Measurements from ENCODE around the gene LMTK2. TPM values are rescaled to one million over a fixed set of nuclear protein-coding genes. Genes with fewer than 3 reads are reported as not detected.

LMTK2 gene
- total and polyA plus RNA-seq, 2 donors (not counting 1 experiment from before 2014, with no cell fraction given) = 5.2 to 6.9 TPM

DNA sequence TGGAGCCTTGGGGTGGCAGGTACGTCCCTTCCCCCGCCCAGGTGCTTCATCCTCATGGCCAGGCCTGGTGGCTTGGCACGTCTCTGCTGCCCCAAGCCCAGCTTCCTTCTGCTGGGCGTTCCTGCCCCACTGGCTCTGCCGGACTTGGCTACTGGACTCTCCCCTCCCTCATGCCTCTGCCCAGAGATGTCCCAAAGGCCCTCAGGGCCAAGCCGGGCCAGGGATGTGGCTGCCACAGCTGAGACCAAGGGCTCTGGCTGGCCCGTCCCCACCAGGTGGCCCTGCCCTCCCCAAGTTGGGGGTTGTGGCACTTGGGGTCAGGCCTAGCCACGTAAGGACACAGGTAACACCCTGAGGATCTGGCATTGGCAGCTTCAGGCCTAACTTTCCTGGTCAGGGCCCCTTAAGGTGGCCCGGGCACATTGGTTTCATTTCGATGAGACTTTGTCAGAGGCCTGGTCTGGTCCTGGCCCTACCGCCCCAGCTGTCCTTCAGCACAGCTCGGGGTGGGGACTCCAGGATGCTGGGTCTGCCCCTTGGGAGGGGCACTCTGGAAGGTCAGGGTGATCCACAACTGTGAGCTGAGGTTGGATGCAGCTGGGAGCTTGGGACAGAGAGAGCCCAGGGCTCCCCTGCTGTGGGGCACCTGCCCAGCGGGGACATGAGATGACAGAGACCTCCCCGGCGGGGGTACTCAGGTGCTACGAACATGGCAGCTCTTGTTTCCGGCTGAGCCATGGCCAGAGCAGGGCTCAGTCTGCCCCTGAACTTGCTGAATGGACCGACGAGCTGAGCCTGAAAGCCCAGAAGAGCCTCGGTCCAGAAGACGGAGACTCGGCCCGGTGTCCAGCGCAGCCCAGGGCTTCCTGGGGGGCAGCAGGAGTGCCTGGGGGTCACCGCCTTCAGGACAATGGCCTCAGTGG is 107.5 kb downstream of the LMTK2 start:
- Histone ChIP-seq H3K4me2 (ENCODE audit: extremely low read depth, insufficient read depth, low read length) (no peak overlapping the region), H3K79me2 (ENCODE audit: control insufficient read depth, insufficient read depth, low read length) (no peaks in the 10 kb centered on the region), H3K36me3 (ENCODE audit: control insufficient read depth, insufficient read depth, low read length) (peaks cover 2% of the 10 kb centered on the region), H3K9me3 (ENCODE audit: control insufficient read depth, insufficient read depth, low read depth, low read length) (no peaks in the 10 kb centered on the region), H3K27ac (ENCODE audit: insufficient read depth, low read length) (no peak overlapping the region), H4K20me1 (ENCODE audit: control insufficient read depth, extremely low read depth, insufficient read depth, low read length) (no peaks in the 10 kb centered on the region), H3K9ac (ENCODE audit: insufficient read depth, low read length) (no peak overlapping the region), H3K27me3 (ENCODE audit: control insufficient read depth, insufficient read depth, low read length) (no peaks in the 10 kb centered on the region), H2AFZ (ENCODE audit: low read length) (no peak overlapping the region), H3K4me1 (ENCODE audit: control insufficient read depth, extremely low read depth, insufficient read depth, low read length) (no peaks in the 10 kb centered on the region), H3K4me3 (replicated peaks in 1 of 4; ENCODE audit: control extremely low read depth in 1 of 4, insufficient read depth in 1 of 4, low read depth in 3 of 4, low read length in 4 of 4) (no peak overlapping the region)
- TF ChIP-seq, protein P1, sequence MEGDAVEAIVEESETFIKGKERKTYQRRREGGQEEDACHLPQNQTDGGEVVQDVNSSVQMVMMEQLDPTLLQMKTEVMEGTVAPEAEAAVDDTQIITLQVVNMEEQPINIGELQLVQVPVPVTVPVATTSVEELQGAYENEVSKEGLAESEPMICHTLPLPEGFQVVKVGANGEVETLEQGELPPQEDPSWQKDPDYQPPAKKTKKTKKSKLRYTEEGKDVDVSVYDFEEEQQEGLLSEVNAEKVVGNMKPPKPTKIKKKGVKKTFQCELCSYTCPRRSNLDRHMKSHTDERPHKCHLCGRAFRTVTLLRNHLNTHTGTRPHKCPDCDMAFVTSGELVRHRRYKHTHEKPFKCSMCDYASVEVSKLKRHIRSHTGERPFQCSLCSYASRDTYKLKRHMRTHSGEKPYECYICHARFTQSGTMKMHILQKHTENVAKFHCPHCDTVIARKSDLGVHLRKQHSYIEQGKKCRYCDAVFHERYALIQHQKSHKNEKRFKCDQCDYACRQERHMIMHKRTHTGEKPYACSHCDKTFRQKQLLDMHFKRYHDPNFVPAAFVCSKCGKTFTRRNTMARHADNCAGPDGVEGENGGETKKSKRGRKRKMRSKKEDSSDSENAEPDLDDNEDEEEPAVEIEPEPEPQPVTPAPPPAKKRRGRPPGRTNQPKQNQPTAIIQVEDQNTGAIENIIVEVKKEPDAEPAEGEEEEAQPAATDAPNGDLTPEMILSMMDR (conservative IDR thresholded peaks at IDR 0.05 in 1 of 2, IDR thresholded peaks at IDR 0.05 in 1 of 2; ENCODE audit: low read depth in 1 of 2, low read length in 2 of 2) = no peak
- no peak for TF ChIP-seq EZH2 (IDR thresholded peaks at IDR 0.05; ENCODE audit: low read length, missing control alignments)
- no peak for DNase-seq (ENCODE audit: low read depth in 2 of 2)

DNA sequence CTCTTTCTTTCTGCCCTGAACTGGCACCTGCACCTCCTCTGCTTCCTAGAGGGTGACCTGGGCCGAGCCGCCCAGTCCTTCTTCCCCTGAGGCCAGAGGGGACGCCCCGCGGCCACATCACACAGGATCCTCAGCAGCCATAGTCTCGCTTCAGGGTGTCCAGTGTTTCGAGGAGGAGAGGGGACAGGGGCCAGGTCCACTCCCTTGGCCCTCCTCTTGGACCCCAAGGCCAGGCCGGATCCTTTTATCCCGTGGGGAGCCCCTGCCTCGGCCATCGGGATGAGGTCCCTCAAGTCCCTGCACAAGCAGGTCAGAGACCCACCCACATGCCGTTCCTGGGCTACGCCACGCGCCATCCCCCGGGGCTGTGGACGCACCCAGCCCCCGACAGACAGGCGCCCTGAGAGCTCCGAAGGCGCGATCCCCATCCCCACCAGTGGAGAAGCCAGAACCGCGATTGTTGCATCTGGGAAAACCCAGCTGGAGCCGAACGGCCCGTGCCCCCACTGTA is 108.2 kb downstream of the LMTK2 start:
- H3K27ac ChIP-seq (ENCODE audit: insufficient read depth, low read length) = no peak overlapping the region
- no peak for DNase-seq (ENCODE audit: low read depth in 2 of 2)
- no peak overlapping the region for H3K9ac ChIP-seq (ENCODE audit: insufficient read depth, low read length)
- no peaks in the 10 kb centered on the region for H3K9me3 ChIP-seq (ENCODE audit: control insufficient read depth, insufficient read depth, low read depth, low read length)
- H4K20me1 ChIP-seq (ENCODE audit: control insufficient read depth, extremely low read depth, insufficient read depth, low read length) = no peaks in the 10 kb centered on the region
- no peak overlapping the region for H3K4me2 ChIP-seq (ENCODE audit: extremely low read depth, insufficient read depth, low read length)
- no peaks in the 10 kb centered on the region for H3K79me2 ChIP-seq (ENCODE audit: control insufficient read depth, insufficient read depth, low read length)
- TF ChIP-seq, protein P1 (conservative IDR thresholded peaks at IDR 0.05 in 1 of 2, IDR thresholded peaks at IDR 0.05 in 1 of 2; ENCODE audit: low read depth in 1 of 2, low read length in 2 of 2) = no peak
- no peak for TF ChIP-seq EZH2 (IDR thresholded peaks at IDR 0.05; ENCODE audit: low read length, missing control alignments)
- peaks cover 2% of the 10 kb centered on the region for H3K36me3 ChIP-seq (ENCODE audit: control insufficient read depth, insufficient read depth, low read length)
- no peak overlapping the region for H2AFZ ChIP-seq (ENCODE audit: low read length)
- H3K4me1 ChIP-seq (ENCODE audit: control insufficient read depth, extremely low read depth, insufficient read depth, low read length) = no peaks in the 10 kb centered on the region
- no peaks in the 10 kb centered on the region for H3K27me3 ChIP-seq (ENCODE audit: control insufficient read depth, insufficient read depth, low read length)
- H3K4me3 ChIP-seq (replicated peaks in 1 of 4; ENCODE audit: control extremely low read depth in 1 of 4, insufficient read depth in 1 of 4, low read depth in 3 of 4, low read length in 4 of 4) = no peak overlapping the region

DNA sequence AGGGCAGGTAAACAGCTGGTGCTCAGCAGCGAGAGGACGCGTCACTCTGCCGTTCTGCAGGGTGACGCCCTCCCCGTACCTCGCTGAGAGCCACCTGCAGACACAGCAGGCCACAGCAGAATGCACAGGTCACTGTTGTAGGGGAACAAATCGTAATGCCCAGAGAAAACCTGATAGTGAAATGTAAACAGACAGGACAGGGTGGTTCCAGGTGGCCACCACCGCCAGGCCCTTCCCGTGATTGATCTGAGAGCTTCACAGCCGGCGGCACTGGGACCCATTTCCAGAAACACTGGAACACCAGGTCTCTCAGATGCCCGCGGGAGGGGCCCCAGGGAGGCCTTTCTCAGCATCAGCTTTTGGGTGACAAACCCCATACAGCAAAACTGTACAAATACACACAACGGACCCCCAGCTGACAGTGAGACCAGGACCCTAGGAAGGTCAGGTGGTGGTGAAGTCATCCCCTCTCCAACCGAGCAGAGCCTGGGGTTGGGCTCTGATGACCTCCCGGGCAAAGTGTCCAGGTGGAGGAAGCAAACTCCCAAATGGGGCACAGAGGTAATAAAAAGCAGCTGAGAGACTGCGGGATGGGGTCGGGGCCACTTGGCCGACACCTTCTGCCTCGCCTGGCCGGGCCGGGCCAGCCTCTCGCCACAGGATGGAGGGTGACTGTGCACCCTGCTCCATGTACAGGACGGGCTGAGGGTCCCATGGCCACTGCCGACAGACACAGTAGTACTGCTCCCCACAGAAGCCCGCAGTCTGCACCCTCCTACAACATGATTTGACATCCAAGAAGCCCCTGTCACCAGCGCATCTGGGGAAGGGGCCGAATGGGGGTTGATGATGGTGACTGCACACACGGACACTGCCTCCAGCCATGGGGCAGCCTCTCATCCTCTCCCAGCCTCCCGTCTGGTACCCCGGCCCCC is 109.2 kb downstream of the LMTK2 start:
- Histone ChIP-seq H3K4me2 (ENCODE audit: extremely low read depth, insufficient read depth, low read length) (no peak overlapping the region), H3K9me3 (ENCODE audit: control insufficient read depth, insufficient read depth, low read depth, low read length) (no peaks in the 10 kb centered on the region), H3K4me1 (ENCODE audit: control insufficient read depth, extremely low read depth, insufficient read depth, low read length) (no peaks in the 10 kb centered on the region), H3K4me3 (replicated peaks in 1 of 4; ENCODE audit: control extremely low read depth in 1 of 4, insufficient read depth in 1 of 4, low read depth in 3 of 4, low read length in 4 of 4) (no peak overlapping the region), H2AFZ (ENCODE audit: low read length) (no peak overlapping the region), H4K20me1 (ENCODE audit: control insufficient read depth, extremely low read depth, insufficient read depth, low read length) (no peaks in the 10 kb centered on the region), H3K27me3 (ENCODE audit: control insufficient read depth, insufficient read depth, low read length) (no peaks in the 10 kb centered on the region), H3K9ac (ENCODE audit: insufficient read depth, low read length) (no peak overlapping the region), H3K27ac (ENCODE audit: insufficient read depth, low read length) (no peak overlapping the region), H3K79me2 (ENCODE audit: control insufficient read depth, insufficient read depth, low read length) (no peaks in the 10 kb centered on the region), H3K36me3 (ENCODE audit: control insufficient read depth, insufficient read depth, low read length) (peaks cover 2% of the 10 kb centered on the region)
- DNase-seq (ENCODE audit: low read depth in 2 of 2) = no peak
- TF ChIP-seq, protein P1 (conservative IDR thresholded peaks at IDR 0.05 in 1 of 2, IDR thresholded peaks at IDR 0.05 in 1 of 2; ENCODE audit: low read depth in 1 of 2, low read length in 2 of 2) = no peak
- no peak for TF ChIP-seq EZH2 (IDR thresholded peaks at IDR 0.05; ENCODE audit: low read length, missing control alignments)

All from fibroblast of lung (primary cell).